A673 (cell line): ENCODE measurements around the gene PRRC2B.

ENCODE experiments used
- EZH2 ChIP-seq: fragments of 200-600 bp; sonication (generic); IDR thresholded peaks from 2 replicates; pipeline ENCODE4 v1.6.1; 2017; ENCODE audit warnings: borderline replicate concordance, low read depth, mild to moderate bottlenecking, mixed read lengths, antibody characterized with exemption, low read length; ENCODE audit not compliant: poor library complexity, severe bottlenecking
- TF ChIP-seq, protein P1 (sequence below): fragments of 300-800, 200-600 bp; sonication (generic); conservative IDR thresholded peaks from 2 replicates; pipeline ENCODE4 v1.5.1; 2017; ENCODE audit warnings: low read depth, mild to moderate bottlenecking, antibody characterized with exemption, low read length, moderate library complexity, mixed read lengths

DNA sequence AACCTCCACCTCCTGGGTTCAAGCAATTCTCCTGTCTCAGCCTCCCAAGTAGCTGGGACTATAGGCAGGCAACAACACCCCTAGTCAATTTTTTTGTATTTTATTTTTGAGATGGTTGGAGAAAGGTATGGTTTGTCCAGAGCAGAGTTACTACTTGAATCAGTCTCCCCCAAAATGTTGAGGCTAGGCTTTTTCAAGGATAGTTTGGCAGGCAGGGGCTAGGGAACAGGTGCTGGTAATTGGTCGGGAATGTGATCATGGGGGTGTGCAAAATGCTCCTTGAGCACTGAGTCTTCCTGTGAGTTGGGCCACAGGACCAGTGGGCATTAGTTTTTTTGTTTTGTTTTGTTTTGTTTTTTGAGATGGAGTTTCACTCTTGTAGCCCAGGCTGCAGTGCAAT is 28.3 kb upstream of the PRRC2B start:
- TF ChIP-seq, protein P1, sequence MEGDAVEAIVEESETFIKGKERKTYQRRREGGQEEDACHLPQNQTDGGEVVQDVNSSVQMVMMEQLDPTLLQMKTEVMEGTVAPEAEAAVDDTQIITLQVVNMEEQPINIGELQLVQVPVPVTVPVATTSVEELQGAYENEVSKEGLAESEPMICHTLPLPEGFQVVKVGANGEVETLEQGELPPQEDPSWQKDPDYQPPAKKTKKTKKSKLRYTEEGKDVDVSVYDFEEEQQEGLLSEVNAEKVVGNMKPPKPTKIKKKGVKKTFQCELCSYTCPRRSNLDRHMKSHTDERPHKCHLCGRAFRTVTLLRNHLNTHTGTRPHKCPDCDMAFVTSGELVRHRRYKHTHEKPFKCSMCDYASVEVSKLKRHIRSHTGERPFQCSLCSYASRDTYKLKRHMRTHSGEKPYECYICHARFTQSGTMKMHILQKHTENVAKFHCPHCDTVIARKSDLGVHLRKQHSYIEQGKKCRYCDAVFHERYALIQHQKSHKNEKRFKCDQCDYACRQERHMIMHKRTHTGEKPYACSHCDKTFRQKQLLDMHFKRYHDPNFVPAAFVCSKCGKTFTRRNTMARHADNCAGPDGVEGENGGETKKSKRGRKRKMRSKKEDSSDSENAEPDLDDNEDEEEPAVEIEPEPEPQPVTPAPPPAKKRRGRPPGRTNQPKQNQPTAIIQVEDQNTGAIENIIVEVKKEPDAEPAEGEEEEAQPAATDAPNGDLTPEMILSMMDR = no peak
- TF ChIP-seq EZH2 = no peak
